ENCODE results near the gene NID1. TPM values are rescaled to one million over a fixed set of nuclear protein-coding genes. Genes with fewer than 3 reads are reported as not detected.

Gene NID1
- total RNA-seq, 1 experiment from 2014 or later, result 19.2 TPM

GRCh38 chr1:235971571-235972310 lies 93.1 kb downstream of the NID1 start (continued):
- no peak for TF ChIP-seq ERG (CRISPR knock-in tag; IDR thresholded peaks at IDR 0.05)
- TF ChIP-seq ZNF138 (CRISPR knock-in tag; conservative IDR thresholded peaks at IDR 0.05), result no peak
- TF ChIP-seq CDX4 (CRISPR knock-in tag; IDR thresholded peaks at IDR 0.05; ENCODE audit: borderline replicate concordance), result no peak
- TF ChIP-seq ZNF671 (CRISPR knock-in tag; IDR thresholded peaks at IDR 0.05), result no peak
- TF ChIP-seq ATF1 (CRISPR knock-in tag; IDR thresholded peaks at IDR 0.05), result no peak
- no peak for TF ChIP-seq ZBTB43 (CRISPR knock-in tag; IDR thresholded peaks at IDR 0.05)
- no peak for TF ChIP-seq RORB (CRISPR knock-in tag; IDR thresholded peaks at IDR 0.05)
- TF ChIP-seq SP1 (CRISPR knock-in tag; conservative IDR thresholded peaks at IDR 0.05), result 0 out of 2 replicates have a peak, but pooled peaks have one; percentile 21
- TF ChIP-seq USF2 (CRISPR knock-in tag; IDR thresholded peaks at IDR 0.05), result peak; percentile 67
- no peak for TF ChIP-seq FOXK1 (CRISPR knock-in tag; IDR thresholded peaks at IDR 0.05)
- TF ChIP-seq JUN (CRISPR knock-in tag; IDR thresholded peaks at IDR 0.05), result no peak
- no peak for TF ChIP-seq ETV6 (CRISPR knock-in tag; IDR thresholded peaks at IDR 0.05)
- TF ChIP-seq FOXP1 (CRISPR knock-in tag; IDR thresholded peaks at IDR 0.05; ENCODE audit: borderline replicate concordance), result no peak

- CTCF ChIA-PET, result interaction anchor here (0.5 to 2.8 kb wide), 72 partner anchors 8 to 564 kb away, joined by 3 to 85 read pairs (median 6); partner anchors contain the start of genes B3GALNT2, LYST and NID1
- Mint-ChIP-seq H3K4me3 (no peak overlapping the region), H3K27ac (no peak overlapping the region)
- TF ChIP-seq ATF1 (CRISPR knock-in tag; IDR thresholded peaks at IDR 0.05), result no peak
- TF ChIP-seq HMGXB4 (CRISPR knock-in tag; IDR thresholded peaks at IDR 0.05), result no peak
- TF ChIP-seq ZNF138 (CRISPR knock-in tag; conservative IDR thresholded peaks at IDR 0.05), result no peak
- no peak for TF ChIP-seq JUN (CRISPR knock-in tag; IDR thresholded peaks at IDR 0.05)
- no peak for TF ChIP-seq JAZF1 (CRISPR knock-in tag; IDR thresholded peaks at IDR 0.05)
- TF ChIP-seq MYBL2 (CRISPR knock-in tag; IDR thresholded peaks at IDR 0.05), result no peak
- no peak for TF ChIP-seq NFYB (CRISPR knock-in tag; conservative IDR thresholded peaks at IDR 0.05; ENCODE audit: low read depth)
- TF ChIP-seq PRDM15 (CRISPR knock-in tag; IDR thresholded peaks at IDR 0.05), result no peak
- TF ChIP-seq SOX15 (CRISPR knock-in tag; IDR thresholded peaks at IDR 0.05), result no peak
- TF ChIP-seq OVOL2 (CRISPR knock-in tag; IDR thresholded peaks at IDR 0.05; ENCODE audit: borderline replicate concordance), result no peak
- no peak for TF ChIP-seq NFE2L1 (CRISPR knock-in tag; IDR thresholded peaks at IDR 0.05)
- TF ChIP-seq PRRX2 (CRISPR knock-in tag; IDR thresholded peaks at IDR 0.05), result no peak
- TF ChIP-seq ZNF232 (CRISPR knock-in tag; IDR thresholded peaks at IDR 0.05), result no peak
- TF ChIP-seq AR (CRISPR knock-in tag; IDR thresholded peaks at IDR 0.05), result no peak
These were observed 93.9 kb downstream of the NID1 start for GRCh38 chr1:235971020-235971419.

More at GRCh38 chr1:235971020-235971419, 93.9 kb downstream of the NID1 start:
- peaks cover 2% of the 10 kb centered on the region; the same call in 1 of the 2 replicates for H3K9me3 Mint-ChIP-seq
- peaks cover 1% of the 10 kb centered on the region for H3K36me3 Mint-ChIP-seq
- ATAC-seq, result no peak
- POLR2A ChIA-PET, result interaction anchor here (0.6 to 1.2 kb wide), 3 partner anchors 65 to 774 kb away, joined by 4 to 5 read pairs (median 4); partner anchors contain the start of gene LYST
- H3K4me1 Mint-ChIP-seq, result peaks cover 8% of the 10 kb centered on the region
- no peaks in the 10 kb centered on the region for H3K27me3 Mint-ChIP-seq (ENCODE audit: low read depth)
- DNase-seq (ENCODE audit: low spot score), result no peak
